GM12878 (cell line): Measurements from ENCODE around the gene LNPK.

Source experiments
- ATF3 ChIP-seq: IDR thresholded peaks from 2 replicates; pipeline ENCODE4 v1.6.1; 2011; ENCODE audit warnings: low read depth, mild to moderate bottlenecking, low read length, moderate library complexity, borderline replicate concordance; ENCODE audit errors: extremely low read depth
- CHD1 ChIP-seq: IDR thresholded peaks from 2 replicates; pipeline ENCODE4 v1.6.1; 2012; ENCODE audit warnings: low read depth, low read length, improper control_type of control experiment
- CREB1 ChIP-seq: IDR thresholded peaks from 2 replicates; pipeline ENCODE4 v1.6.1; 2012; ENCODE audit warnings: low read depth, mild to moderate bottlenecking, inconsistent platforms
- CTCF ChIP-seq, 3 experiments: IDR thresholded peaks in 2 of 3; conservative IDR thresholded peaks in 1 of 3; 2 replicates each; pipeline ENCODE4 v1.5.1; 2011; ENCODE audit warnings: low read depth in 3 of 3, low read length in 3 of 3, mild to moderate bottlenecking in 3 of 3, control low read depth in 2 of 3, moderate library complexity in 2 of 3, inconsistent platforms in 1 of 3, mixed read lengths in 1 of 3; ENCODE audit not compliant: control insufficient read depth in 2 of 3, insufficient read depth in 1 of 3; ENCODE audit errors: extremely low read depth in 1 of 3
- RELA ChIP-seq: fragments of 450-650 bp; IDR thresholded peaks from 2 replicates; pipeline ENCODE4 v1.8.0; 2014; ENCODE audit warnings: borderline replicate concordance; ENCODE audit not compliant: partially characterized antibody
- SREBF1 ChIP-seq: IDR thresholded peaks from 2 replicates; pipeline ENCODE4 v1.6.1; 2012; ENCODE audit warnings: mild to moderate bottlenecking, low read length

DNA sequence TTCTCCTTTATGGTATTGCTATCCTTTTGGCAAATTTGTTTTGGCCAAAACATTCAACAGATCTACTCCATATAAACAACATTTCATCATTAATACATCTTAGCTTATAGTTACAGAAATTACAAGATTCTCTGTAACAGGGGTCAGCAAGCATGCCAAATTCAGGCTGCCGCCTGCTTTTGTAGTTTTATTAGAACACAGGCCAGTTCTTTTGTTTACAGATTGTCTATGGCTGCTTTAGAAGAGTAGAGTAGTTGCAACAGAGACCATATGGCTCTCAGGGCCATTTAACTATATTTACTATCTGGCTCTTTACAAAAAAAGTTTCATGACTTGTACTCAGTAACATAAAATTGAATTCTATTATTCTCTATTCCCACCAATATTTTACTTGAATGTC lies 53.9 kb downstream of the LNPK start:
- TF ChIP-seq RELA = no peak
- no peak for TF ChIP-seq CTCF (IDR thresholded peaks at IDR 0.05 in 2 of 3, conservative IDR thresholded peaks at IDR 0.05 in 1 of 3; ENCODE audit: control insufficient read depth in 2 of 3, extremely low read depth in 1 of 3, insufficient read depth in 1 of 3, low read depth in 3 of 3, low read length in 3 of 3)
- no peak for TF ChIP-seq SREBF1
- no peak for TF ChIP-seq ATF3
- TF ChIP-seq CHD1 = no peak
- no peak for TF ChIP-seq CREB1
